Measurements from ENCODE around the gene CNNM3. TPM values are rescaled to one million over a fixed set of nuclear protein-coding genes. Genes with fewer than 3 reads are reported as not detected.
A peak's percentile ranks its signal among the peaks of the same experiment; 100 is the strongest.
"Not testable (repeated sequence)": the region's sequence is repeated elsewhere in the genome, so short reads cannot be mapped to it uniquely, and the experiment has no call there.

The CNNM3 gene
- total RNA-seq, 2 donors from 2014 or later, result 9.6 to 10.3 TPM

DNA sequence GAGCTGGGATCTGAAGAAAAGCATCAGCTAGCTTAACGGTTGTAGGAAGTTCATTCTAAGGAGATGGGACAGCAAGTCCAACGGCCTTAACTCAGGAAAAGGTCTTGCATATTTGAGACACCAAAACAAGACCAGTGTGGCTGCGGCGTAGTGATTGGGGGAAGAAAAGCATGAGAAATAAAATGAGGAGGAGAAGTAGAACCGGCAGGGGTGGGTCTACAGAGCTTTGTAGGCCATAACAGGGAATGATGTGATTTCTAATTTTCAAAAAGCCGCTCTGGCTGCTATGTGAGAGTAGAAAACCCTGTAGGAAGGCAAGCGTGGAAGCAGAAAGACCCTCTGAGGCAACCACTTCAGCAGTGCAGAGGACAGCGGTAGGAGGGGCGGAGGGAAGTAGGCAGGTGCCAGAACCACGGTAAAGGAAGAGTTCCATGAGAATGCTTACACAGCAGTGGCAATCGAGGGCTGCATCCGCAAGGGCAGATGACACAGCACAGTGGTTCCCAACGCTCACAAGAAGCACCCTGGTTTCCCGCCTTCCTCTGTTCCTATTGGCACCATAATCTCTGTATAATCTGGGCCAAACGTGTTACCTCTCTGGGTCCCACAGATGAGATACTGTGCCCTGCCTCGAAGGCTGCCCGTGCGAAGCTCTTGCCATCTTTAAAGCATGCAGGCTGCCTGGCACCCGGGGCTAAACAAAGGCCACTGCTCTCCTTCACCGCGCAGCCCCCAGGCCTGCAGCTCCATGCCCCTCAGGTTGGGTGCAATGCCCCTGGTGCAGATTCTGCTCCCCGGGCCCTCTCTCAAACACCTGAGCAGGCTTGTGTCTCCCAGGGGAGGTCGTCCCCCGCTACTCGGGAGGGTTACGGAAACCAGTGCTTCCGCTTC is 41.0 kb downstream of the CNNM3 start:
- peak in 1 of 2 donors; percentile 2 for ATAC-seq
- intact Hi-C loops (cut with DNase I), result loop anchor here in 1 of 2 donors (5.0 kb wide), 1 partner anchor 95 kb away; no protein-coding TSS in a partner anchor
- DNase-seq, result no peak

DNA sequence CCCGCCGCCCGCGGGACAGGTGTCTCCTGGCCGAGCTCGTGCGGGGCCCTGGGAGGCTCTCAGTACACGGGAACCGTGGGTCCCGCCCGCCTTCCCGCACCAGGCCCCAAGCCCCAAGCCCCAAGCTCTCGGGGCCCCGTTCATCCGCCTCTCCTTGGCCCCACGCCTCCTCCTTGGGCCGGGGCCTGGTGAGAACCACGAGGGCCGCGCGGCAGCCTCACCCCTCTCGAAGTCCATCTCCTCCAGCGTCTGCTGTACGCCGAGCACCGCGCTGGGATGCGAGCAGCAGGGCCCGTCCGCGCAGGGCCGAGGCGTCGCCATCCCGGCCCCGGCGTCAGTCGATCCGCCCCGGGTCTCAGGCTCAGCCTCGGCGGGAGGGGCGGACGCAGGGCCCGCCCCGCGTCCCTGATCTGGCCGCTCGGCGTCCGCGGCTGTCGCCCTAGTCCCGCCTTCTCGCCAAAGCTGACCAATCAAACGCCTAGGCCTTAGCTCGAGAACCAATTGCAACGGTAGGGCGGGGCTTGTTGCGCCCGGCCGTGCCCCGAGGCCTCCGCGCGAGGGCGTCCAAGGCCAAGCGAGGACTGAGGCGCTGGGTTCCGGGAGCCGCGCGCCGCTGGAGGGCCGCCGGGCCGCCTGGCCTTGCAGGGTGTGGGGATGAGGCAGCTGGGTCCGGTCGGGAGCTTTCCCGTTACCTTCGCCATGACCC is 41.8 kb downstream of the CNNM3 start, which contains the start of gene ANKRD39:
TSS of gene ANKRD39 (minus strand) at position 350 of the 706 bp plus-strand sequence. CDS start at position 321, 29 bp downstream.
- peak; percentile 98 for DNase-seq
- ATAC-seq, result peak; percentile 95 to 96

DNA sequence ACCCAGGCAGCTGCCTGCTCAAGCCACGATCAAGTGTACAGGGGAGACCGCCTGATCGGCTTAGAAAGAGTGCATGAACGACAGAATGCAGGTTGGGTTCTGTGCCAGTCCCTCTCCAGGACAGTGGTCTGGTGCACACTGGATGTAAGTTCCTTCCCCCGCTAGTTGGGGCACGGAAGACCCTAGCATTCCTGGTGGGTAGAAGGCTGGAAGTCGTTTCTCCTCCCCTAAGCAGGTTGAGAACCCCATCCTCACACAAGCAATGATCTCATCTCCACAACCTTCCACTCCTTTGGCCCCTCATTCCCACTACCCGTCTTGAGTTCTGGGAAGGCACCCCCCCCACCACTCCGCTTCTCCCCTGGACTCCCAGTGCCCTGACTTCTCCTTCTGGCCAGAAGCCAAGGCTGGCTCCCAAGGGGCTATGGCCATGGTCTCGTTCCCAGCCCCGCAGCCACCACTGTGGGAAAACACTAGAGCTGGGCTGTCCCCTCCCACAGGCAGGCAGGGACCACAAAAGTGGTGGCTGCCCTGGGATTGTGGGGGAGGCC is 43.1 kb downstream of the CNNM3 start:
- intact Hi-C loops (cut with DNase I), result loop anchor here (2.0 to 5.0 kb wide), 2 partner anchors 92 to 93 kb away; no protein-coding TSS in a partner anchor
- DNase-seq (peak; percentile 73), ATAC-seq (no peak)

More for the DNA sequence above, 41.8 kb downstream of the CNNM3 start, which contains the start of gene ANKRD39:
- intact Hi-C loops (cut with DNase I), result loop anchor here (2.0 to 5.0 kb wide), 2 partner anchors 93 to 94 kb away; no protein-coding TSS in a partner anchor

DNA sequence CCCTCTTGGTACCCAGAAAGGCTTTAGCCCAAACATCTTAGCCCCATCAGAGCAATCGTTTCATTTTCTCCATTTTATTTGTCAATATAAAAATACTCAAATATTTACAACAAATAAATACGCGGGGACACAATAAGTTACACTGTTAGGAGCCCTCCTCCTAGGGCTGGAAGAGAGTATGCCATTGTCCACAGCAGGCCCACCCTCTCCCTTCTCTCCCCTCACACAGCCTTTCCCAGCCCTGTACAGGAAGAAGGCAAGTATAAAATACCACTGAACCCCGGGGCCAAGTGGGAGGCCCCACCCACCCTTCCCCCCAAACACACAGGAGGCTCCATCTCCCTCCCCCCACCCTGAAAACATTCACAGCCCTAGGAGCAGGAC is 43.6 kb downstream of the CNNM3 start:
- DNase-seq (no peak), ATAC-seq (no peak)
- intact Hi-C loops (cut with DNase I), result loop anchor here (2.0 to 5.0 kb wide), 2 partner anchors 91 to 93 kb away; no protein-coding TSS in a partner anchor

DNA sequence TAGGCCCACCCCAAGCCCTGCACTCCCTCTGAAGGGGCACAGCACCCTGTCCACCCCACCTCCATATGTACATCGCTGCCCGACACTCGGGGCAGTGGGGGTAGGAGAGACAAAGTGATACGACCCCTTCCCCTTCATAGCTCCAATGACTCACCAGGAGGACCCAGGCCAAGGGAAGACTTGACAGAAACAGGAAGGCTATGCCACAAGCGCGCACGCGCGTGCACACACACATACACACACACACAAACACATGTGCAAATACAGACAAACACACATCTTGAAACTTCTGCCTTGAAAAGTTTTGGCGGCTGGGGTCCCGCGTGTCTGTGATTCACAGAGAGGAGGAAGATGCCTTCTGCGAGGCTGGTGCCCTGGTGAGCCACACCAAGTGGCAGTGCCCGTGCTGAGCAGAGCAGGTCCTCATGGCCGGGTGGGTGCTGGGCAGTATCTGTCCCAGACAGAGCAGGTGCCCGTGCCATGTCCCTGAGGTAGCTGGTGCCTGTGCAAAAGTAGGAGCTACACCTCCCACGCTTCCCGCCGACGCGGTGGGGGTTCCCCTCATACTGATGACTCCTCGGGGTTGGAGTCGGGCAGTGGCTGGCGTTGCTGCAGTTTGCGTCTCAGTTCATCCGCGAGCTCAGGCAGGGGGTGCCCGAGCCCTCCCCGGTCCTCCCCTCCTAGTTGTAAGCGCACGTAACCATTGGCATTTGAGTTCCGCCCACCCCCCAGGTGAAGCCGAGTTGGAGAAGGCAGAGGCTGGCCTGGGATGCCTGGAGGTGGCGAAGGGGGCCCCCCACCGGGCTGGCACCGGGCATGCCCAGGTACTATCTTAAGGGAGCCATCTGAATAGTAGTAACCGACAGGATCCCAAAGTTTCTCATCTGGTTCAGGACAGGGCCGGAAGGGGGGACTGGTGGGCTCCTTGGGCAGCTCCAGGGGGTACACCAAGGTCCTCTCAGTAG is 44.3 kb downstream of the CNNM3 start:
- DNase-seq (no peak), ATAC-seq (no peak)
- intact Hi-C loops (cut with DNase I), result no loop called here

DNA sequence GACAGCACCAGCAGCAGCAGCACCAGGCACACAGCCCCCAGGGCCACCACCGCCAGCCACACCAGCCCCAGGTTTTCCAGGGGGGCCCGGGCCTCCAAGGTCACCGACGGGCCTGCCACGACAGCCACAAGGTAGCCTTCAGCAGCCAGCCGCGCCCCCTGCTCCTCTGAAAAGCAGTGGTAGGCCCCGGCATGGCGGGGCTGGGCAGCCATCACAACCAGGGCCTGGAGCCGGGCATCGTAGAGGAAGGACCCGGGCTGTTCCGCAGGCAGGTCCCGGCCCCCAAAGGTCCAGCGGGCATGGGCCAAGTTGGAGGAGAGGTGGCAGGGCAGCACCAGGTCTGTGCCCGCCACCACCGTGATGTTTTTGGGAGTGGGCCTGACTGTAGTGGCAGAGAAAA is 45.0 kb downstream of the CNNM3 start:
- ATAC-seq (no peak), DNase-seq (no peak)
- intact Hi-C loops (cut with DNase I), result no loop called here

DNA sequence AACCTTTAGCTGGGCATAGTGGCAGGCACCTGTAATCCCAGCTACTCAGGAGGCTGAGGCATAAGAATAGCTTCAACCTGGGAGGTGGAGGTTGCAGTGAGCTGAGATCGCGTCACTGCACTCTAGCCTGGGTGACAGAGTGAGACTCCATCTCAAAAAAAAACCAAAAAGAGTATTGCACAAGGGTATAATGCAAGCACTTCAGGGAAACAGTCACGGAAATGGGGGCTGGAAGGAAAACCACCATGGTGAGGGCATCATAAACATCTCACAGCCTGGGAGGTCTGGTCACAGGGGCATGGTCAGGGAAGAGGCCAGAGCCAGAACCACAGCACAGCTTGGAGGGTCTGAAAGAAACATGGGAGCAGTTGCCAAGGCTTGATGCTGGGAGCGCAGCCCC is 47.0 kb downstream of the CNNM3 start:
- intact Hi-C loops (cut with DNase I); ATAC-seq; DNase-seq: not testable (repeated sequence)

DNA sequence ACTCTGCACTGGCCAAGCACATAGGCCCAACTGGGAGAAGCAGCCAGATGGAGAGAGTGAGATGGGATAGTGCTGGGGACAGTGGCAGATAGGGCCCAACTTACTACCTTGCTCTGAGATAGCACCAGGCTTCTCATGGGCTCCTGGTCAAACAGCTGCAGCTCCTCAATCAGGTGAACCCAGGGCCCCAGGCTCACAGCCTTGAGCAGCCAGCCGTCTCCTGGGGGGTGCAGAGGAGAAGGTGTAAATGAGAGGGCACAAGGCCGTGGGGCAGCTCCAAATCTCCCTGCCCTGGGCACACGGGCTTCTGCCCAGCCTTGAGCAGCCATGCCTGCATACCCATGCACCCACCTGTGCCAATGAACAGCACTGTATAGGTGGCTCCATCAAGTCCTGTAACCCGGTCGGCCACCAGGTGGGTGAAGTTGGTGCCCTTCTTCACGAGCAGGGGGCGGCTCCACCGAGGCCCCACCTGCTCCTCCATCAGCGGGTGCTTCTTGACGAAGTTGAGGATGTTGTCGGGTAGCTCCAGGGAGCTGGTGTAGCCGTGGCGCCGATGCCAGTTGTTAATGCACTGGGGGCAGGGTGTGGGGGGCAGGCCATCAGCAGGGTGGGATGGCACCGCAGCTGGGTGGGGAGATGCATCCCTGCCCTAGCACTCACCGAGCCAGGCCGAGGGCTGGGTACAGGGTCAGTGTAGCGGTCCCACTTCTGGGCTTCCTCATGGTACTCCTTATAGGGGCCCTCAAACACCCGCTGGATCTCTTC is 47.7 kb downstream of the CNNM3 start:
- intact Hi-C loops (cut with DNase I), result no loop called here
- DNase-seq (no peak), ATAC-seq (no peak)

DNA sequence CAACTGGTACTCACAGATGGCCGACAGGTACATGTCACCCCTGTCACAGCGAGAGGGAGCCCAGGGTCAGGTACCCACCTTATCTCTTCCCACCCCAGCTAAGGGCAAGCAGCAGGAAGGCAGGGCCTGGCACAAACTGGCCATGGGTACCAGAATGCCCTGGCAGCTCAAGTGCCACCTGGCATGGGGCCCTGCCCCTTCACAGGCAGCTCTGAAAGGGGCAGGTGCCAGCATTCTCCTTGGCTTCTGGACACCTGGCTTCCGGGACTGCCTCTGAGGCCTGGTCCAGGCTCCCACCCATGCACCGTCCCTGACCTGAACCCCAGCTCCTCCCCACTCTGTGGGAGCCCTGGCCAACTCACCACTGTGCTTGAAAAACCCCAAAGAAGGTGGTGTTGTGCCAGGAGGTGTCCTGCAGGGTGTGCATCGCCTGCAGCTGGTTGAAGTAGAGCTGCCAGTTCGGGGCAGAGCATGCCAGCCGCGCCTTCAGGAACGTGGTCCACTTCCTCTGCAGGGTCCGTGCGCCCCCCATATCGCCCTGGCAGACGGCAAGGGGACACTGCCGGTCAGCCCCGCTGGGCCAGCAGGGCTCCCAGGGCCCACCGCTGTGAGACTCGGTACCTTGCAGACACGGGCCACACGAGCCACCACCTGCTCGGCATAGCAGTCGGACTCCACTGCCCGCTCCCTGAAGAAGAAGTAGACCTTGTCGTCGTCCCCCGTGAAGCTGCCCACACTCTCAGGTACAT is 48.4 kb downstream of the CNNM3 start:
- intact Hi-C loops (cut with DNase I), result no loop called here
- DNase-seq, result no peak
- ATAC-seq, result no peak

DNA sequence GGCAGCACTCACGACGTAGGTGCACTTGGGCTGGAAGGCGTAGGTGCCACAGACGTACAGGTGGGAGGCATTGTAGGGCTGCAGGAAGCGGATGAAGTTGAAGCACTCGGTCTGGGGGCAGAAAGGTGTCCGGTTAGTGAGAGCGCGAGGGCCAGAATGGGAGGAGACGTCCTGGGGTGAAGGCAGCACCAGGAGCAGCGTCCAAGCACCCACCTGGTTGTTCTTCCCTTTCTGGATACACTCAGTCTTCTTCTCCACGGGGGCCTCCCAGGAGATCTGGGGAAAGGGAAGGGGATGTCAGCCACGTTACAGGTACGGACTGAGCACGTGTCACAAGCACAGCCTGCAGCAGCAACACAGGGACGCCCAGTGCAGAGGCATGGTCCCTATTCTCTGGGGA is 49.6 kb downstream of the CNNM3 start:
- intact Hi-C loops (cut with DNase I), result no loop called here
- DNase-seq, result no peak
- no peak for ATAC-seq

DNA sequence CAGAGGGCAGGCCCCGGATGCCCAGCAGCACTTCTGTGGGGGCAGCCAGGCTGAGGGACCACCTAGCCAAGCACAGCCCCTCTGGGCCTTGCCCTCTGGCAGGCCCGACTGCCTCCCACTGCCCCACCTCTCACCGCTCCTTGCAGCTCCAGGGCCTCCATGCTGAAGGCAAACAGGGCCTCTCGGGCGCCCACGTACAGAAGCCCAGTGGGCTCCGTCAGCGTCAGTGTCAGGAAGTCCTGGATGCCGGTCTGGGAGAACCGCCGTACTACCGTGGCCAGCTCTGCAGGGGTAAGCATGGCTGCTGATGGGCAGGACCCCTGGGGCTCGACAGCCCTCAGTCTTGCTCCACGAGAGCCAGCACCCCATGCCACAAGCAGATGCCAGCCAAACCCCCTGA is 50.1 kb downstream of the CNNM3 start:
- ATAC-seq (no peak), DNase-seq (no peak)
- intact Hi-C loops (cut with DNase I), result no loop called here

DNA sequence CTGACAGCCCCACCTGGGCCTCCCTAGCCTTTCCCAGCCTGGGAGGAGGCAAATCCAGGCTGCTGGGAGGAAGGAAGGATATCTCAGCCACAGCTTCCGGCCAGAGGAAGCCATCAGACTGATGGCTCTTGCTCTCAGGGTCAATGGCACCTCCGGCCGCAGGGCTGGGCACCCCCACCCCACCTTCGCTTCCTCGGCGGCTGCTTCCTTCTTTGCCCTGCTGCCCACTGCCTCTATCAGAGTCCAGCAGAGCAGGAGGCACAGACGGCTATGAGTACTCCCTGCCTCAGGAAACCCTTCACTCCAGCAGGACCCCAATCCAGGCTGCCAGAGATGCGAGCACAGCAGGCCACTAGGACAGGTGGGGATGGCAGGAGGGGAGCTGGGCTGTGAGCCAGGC is 50.5 kb downstream of the CNNM3 start:
- intact Hi-C loops (cut with DNase I), result no loop called here
- ATAC-seq (no peak), DNase-seq (no peak)

DNA sequence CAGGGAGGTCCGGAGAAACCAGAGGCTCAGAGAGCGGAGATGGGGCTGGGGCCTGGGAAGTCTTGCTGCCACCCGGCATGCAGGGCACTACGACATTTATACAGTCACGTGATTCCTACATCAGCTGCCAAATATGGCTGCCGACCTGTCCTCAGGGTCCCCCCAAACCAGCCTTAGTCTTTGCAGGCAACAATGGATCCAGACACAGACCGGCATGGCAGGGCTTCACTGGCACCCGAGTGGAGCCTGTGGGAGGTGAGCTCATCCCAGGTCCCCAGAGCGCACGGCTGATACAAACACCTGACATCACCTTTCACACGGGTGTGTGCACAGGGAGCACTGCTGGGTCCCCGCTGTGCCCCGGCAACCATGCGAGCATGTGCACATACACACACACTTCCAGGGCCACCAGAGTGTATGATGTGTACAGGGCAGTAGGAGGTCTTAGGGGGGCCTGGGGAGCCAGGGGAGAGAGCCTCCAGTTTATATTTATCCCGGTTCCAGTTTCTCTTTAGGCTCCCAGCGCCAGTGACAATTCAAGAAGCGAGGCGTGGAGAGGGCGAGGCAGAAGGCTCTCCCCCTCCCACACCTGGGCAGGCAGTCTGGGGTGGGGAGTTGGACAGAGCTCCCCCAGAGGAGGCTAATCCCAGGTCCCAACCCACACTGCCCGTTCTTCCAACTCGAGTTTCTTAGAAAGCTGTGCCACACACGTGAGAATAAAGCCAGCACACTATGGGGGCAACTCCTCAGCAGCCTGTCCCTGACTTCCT is 51.1 kb downstream of the CNNM3 start:
- intact Hi-C loops (cut with DNase I), result no loop called here

DNA sequence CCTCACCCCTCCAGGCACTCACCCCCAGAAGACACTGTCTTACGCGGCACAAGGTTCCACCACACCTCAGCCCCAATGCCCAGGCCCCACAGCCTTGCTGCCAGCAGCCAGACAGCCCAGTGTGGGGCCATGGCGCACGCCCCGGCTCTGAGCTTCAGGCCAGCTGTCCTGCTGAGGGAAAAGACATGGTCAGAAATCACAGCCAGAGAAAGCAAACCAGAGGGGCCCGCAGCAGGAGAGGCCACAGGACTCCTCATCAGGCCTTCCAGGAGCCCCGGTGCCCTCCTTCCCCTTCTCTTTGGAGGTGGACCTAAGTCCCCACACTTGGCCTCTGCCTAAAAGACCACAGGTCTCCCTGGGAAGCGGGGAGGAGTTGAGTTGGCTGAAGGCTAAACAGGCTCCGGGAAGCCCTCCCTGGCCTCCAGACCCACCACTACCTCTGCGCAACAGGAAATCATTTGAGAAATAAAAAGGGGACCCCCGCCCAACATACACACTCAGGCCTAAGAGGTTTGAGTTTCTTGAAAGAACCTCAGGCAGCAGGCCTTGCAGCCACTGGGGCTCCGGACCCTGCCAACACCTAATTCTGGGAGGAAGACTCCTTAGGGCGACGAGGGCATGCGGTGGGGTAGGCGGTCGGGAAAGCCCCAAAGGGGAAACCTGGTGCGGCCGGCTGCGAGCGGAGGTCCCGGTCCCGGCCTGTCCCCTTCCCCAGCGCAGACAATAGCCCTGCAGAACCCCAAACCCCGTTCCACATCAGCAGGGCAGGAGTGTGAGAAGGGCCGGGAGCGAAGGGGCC is 51.9 kb downstream of the CNNM3 start:
- DNase-seq (no peak), ATAC-seq (no peak)
- intact Hi-C loops (cut with DNase I), result no loop called here

More for the DNA sequence above, 51.1 kb downstream of the CNNM3 start:
- no peak for DNase-seq
- ATAC-seq, result no peak

DNA sequence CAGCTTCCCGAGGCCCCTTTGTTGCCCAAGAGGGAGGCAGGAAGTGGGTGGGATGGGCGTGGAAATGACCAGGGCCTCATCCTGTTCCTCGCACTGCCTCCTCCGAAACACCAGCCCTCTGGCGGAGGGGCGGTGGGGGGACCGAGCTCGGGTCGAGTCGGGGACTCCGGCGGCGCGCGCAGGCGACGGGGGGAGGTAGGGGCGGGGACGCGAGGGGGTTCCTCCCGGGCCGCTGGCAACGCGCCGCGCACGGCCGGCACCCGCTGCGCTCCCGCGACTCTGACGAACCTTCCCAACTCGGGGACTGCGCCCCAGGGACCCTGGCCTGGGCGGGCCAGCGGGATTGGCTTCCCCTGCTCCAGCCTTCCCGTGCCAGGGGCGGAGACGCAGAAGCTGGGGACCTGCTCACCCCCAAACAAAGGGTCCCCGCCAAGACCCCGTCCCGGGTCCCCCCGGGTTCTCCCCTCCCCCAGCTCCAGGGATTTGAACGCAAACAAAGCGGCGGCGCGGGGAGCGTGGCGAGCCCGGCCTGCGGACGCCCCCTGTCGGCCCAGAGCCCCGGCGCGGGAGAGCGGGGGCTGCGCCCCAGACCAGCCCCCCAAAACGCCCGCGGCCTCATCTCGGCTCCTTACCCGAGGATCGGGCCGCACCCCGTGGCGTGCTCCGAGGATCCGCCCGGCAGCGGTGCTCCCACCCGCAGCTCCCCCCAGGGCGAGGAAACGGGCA is 52.6 kb downstream of the CNNM3 start:
- ATAC-seq (peak; percentile 72 to 80), DNase-seq (peak; percentile 93)
- intact Hi-C loops (cut with DNase I), result no loop called here
